Ascending aorta (tissue), 2 donors: ENCODE measurements around the gene ATP6V1B1. TPM values are rescaled to one million over a fixed set of nuclear protein-coding genes. Genes with fewer than 3 reads are reported as not detected.
"Not testable (repeated sequence)": the region's sequence is repeated elsewhere in the genome, so short reads cannot be mapped to it uniquely, and the experiment has no call there.

Source experiments
- DNase-seq, 2 donors: peaks; one replicate each; pipeline ENCODE4 v3.0.0-alpha.2; 2019; ENCODE audit warnings: low spot score in 2 of 2
- H3K27ac ChIP-seq, 2 donors: fragments of 200-600 bp; sonication (generic); one replicate each; pipeline ENCODE4 v1.5.1; 2016 to 2017; ENCODE audit warnings: mild to moderate bottlenecking in 1 of 2
- H3K27me3 ChIP-seq: fragments of 200-600 bp; sonication (generic); one replicate; pipeline ENCODE4 v1.5.1; 2017
- H3K36me3 ChIP-seq, 2 donors: fragments of 200-600 bp; sonication (generic); one replicate each; pipeline ENCODE4 v1.5.1; 2016
- H3K4me1 ChIP-seq, 2 donors: fragments of 200-600 bp; sonication (generic); one replicate each; pipeline ENCODE4 v1.5.1; 2016 to 2017; ENCODE audit warnings: mild to moderate bottlenecking in 1 of 2
- H3K4me3 ChIP-seq, 2 donors: fragments of 200-600 bp; sonication (generic); one replicate each; pipeline ENCODE4 v1.5.1; 2016 to 2017; ENCODE audit warnings: mild to moderate bottlenecking in 1 of 2
- H3K9me3 ChIP-seq, 2 donors: fragments of 200-600 bp; sonication (generic); one replicate each; pipeline ENCODE4 v1.5.1; 2016
- CTCF ChIP-seq, 3 experiments: fragments of 200-600 bp in 2 of 3; fragments of 450-650 bp in 1 of 3; sonication (generic) in 2 of 3; IDR thresholded peaks; one replicate each; pipeline ENCODE4 v1.5.1; 2016 to 2019; ENCODE audit warnings: antibody characterized with exemption in 3 of 3, mild to moderate bottlenecking in 1 of 3, moderate library complexity in 1 of 3
- intact Hi-C: fragments of 100-400 bp; cut with DNase I; formaldehyde crosslinking; loops from one replicate; pipeline ENCODE4 v1.15.1; 2023
- total RNA-seq: library from RNA; depleted of rRNA; stranded (reverse); fragments of >200 nt; gene quantifications from one replicate; pipeline ENCODE4 v1.1.0, GENCODE V29; 2016

ATP6V1B1 gene
- total RNA-seq, 1 donor from 2014 or later: not detected

GRCh38 chr2:71004857-71005256, 69.2 kb downstream of the ATP6V1B1 start:
- Histone ChIP-seq H3K36me3 (no peaks in the 10 kb centered on the region), H3K9me3 (no peaks in the 10 kb centered on the region), H3K27me3 (no peaks in the 10 kb centered on the region), H3K4me1 (no peaks in the 10 kb centered on the region), H3K4me3 (no peak overlapping the region), H3K27ac (no peak overlapping the region)
- peak in 1 of 2 donors; percentile 43 for DNase-seq
- intact Hi-C loops: loop anchor here (5.0 kb wide), 1 partner anchor 133 kb away; no protein-coding TSS in a partner anchor
- TF ChIP-seq CTCF (IDR thresholded peaks at IDR 0.05): no peak

- intact Hi-C loops: no loop called here
- TF ChIP-seq CTCF (IDR thresholded peaks at IDR 0.05): no peak
- peak in 1 of 2 donors; percentile 55 for DNase-seq
Measured at GRCh38 chr2:71005271-71006202, 69.8 kb downstream of the ATP6V1B1 start.

GRCh38 chr2:71006323-71006722, 70.6 kb downstream of the ATP6V1B1 start:
- peak in 1 of 2 donors; percentile 39 for DNase-seq
- intact Hi-C loops: no loop called here
- no peaks in the 10 kb centered on the region for H3K4me1 ChIP-seq

More at GRCh38 chr2:71005271-71006202, 69.8 kb downstream of the ATP6V1B1 start:
- Histone ChIP-seq H3K9me3 (no peaks in the 10 kb centered on the region), H3K4me3 (no peak overlapping the region), H3K27me3 (no peaks in the 10 kb centered on the region), H3K36me3 (no peaks in the 10 kb centered on the region), H3K27ac (no peak overlapping the region), H3K4me1 (no peaks in the 10 kb centered on the region)

GRCh38 chr2:71006955-71007799, 71.5 kb downstream of the ATP6V1B1 start:
- Histone ChIP-seq H3K27me3 (no peaks in the 10 kb centered on the region), H3K36me3 (no peaks in the 10 kb centered on the region), H3K27ac (no peak overlapping the region), H3K4me1 (no peaks in the 10 kb centered on the region), H3K9me3 (no peaks in the 10 kb centered on the region), H3K4me3 (no peak overlapping the region)
- TF ChIP-seq CTCF (IDR thresholded peaks at IDR 0.05): no peak
- intact Hi-C loops: no loop called here
- DNase-seq: peak in 1 of 2 donors; percentile 35

More at GRCh38 chr2:71006323-71006722, 70.6 kb downstream of the ATP6V1B1 start:
- Histone ChIP-seq H3K27me3 (no peaks in the 10 kb centered on the region), H3K9me3 (no peaks in the 10 kb centered on the region), H3K4me3 (no peak overlapping the region), H3K27ac (no peak overlapping the region), H3K36me3 (no peaks in the 10 kb centered on the region)
- TF ChIP-seq CTCF (IDR thresholded peaks at IDR 0.05): no peak

GRCh38 chr2:71008342-71008741, 72.6 kb downstream of the ATP6V1B1 start:
- Histone ChIP-seq H3K27ac (no peak overlapping the region), H3K36me3 (no peaks in the 10 kb centered on the region), H3K27me3 (no peaks in the 10 kb centered on the region), H3K4me1 (no peaks in the 10 kb centered on the region), H3K9me3 (no peaks in the 10 kb centered on the region), H3K4me3 (no peak overlapping the region)
- intact Hi-C loops: no loop called here
- TF ChIP-seq CTCF (IDR thresholded peaks at IDR 0.05): no peak
- DNase-seq: no peak

- H3K9me3 ChIP-seq, H3K27ac ChIP-seq, intact Hi-C loops, H3K4me1 ChIP-seq, DNase-seq, H3K36me3 ChIP-seq, H3K4me3 ChIP-seq, H3K27me3 ChIP-seq: not testable (repeated sequence)
Measured at GRCh38 chr2:71011786-71012185, 76.1 kb downstream of the ATP6V1B1 start.
